ENCODE data around the gene ZNF239. TPM values are rescaled to one million over a fixed set of nuclear protein-coding genes. Genes with fewer than 3 reads are reported as not detected.
"Not testable (repeated sequence)": the region's sequence is repeated elsewhere in the genome, so short reads cannot be mapped to it uniquely, and the experiment has no call there.

The ZNF239 gene
- total RNA-seq, 1 donor from 2014 or later: 11.8 TPM

- Mint-ChIP-seq H3K36me3 (ENCODE audit: insufficient read depth) (peaks cover 9% of the 10 kb centered on the region), H3K4me3 (ENCODE audit: low read depth) (no peak overlapping the region), H3K27me3 (no peaks in the 10 kb centered on the region)
These were observed 4.7 kb downstream of the ZNF239 start for GRCh38 chr10:43569681-43570080.

DNA sequence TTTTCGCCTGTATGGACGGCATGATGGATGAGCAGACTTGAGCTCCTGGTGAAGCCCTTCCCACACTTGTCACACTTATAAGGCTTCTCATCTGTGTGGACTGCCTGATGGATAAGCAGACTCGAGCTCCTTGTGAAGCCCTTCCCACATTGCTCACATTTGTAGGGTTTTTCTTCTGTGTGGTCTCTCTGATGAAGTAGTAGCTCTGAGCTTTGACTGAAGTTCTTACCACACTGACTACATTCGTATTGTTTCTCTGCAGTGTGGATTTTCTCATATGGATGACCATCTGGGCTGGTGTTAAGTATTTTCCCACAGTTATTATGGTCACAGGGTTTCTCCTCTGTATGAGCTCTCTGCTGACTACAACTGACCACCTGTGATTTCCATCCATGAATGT is 17.2 kb downstream of the ZNF239 start:
- Mint-ChIP-seq H3K4me3 (ENCODE audit: low read depth) (no peak overlapping the region), H3K4me1 (ENCODE audit: low read depth) (no peaks in the 10 kb centered on the region), H3K27me3 (no peaks in the 10 kb centered on the region), H3K9me3 (ENCODE audit: low read depth) (peaks cover 62% of the 10 kb centered on the region), H3K27ac (no peak overlapping the region), H3K36me3 (ENCODE audit: insufficient read depth) (peaks cover 72% of the 10 kb centered on the region)
- no peak for TF ChIP-seq CTCF (IDR thresholded peaks at IDR 0.05; ENCODE audit: unreplicated experiment)
- no peak for DNase-seq (ENCODE audit: low spot score, unreplicated experiment)

More at GRCh38 chr10:43569681-43570080, 4.7 kb downstream of the ZNF239 start:
- H3K27ac Mint-ChIP-seq: no peak overlapping the region
- peaks cover 19% of the 10 kb centered on the region for H3K4me1 Mint-ChIP-seq (ENCODE audit: low read depth)
- DNase-seq (ENCODE audit: low spot score, unreplicated experiment): no peak
- no peak for TF ChIP-seq CTCF (IDR thresholded peaks at IDR 0.05; ENCODE audit: unreplicated experiment)
- H3K9me3 Mint-ChIP-seq (ENCODE audit: low read depth): peaks cover under 1% of the 10 kb centered on the region

DNA sequence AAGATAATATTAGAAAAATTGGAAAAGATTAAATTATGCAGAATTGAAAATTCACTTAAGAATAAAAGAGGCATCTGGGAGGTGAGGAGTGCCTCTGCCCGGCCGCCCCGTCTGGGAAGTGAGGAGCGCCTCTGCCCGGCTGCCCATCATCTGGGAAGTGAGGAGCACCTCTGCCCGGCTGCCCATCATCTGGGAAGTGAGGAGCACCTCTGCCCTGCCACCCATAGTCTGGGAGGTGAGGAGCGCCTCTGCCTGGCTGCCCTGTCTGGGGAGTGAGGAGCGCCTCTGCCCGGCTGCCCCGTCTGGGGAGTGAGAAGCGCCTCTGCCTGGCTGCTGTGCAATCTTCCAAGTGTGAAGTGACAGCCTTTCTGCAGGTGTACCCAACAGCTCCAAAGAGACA is 30.7 kb downstream of the ZNF239 start:
- DNase-seq (ENCODE audit: low spot score, unreplicated experiment); H3K27me3 Mint-ChIP-seq; H3K4me3 Mint-ChIP-seq (ENCODE audit: low read depth); H3K27ac Mint-ChIP-seq; H3K4me1 Mint-ChIP-seq (ENCODE audit: low read depth); H3K36me3 Mint-ChIP-seq (ENCODE audit: insufficient read depth): not testable (repeated sequence)
- H3K9me3 Mint-ChIP-seq (ENCODE audit: low read depth): peaks cover 23% of the 10 kb centered on the region

- Mint-ChIP-seq H3K4me3 (ENCODE audit: low read depth) (no peak overlapping the region), H3K27ac (no peak overlapping the region), H3K27me3 (no peaks in the 10 kb centered on the region), H3K9me3 (ENCODE audit: low read depth) (peaks cover 63% of the 10 kb centered on the region), H3K36me3 (ENCODE audit: insufficient read depth) (peaks cover 3% of the 10 kb centered on the region), H3K4me1 (ENCODE audit: low read depth) (no peaks in the 10 kb centered on the region)
- no peak for DNase-seq (ENCODE audit: low spot score, unreplicated experiment)
- no peak for TF ChIP-seq CTCF (IDR thresholded peaks at IDR 0.05; ENCODE audit: unreplicated experiment)
These were observed 49.8 kb downstream of the ZNF239 start for GRCh38 chr10:43524434-43525247.

Other genes with a start within 250 kb of the ZNF239 start
- not detected in 2 replicates for gene FXYD4, start 203.0 kb downstream of the ZNF239 start, total RNA-seq
- 211 and 221 TPM in 2 replicates for gene HNRNPF, start 165.4 kb downstream of the ZNF239 start, total RNA-seq
- gene ZNF487, start 137.5 kb downstream of the ZNF239 start, total RNA-seq: 6.2 and 7.1 TPM in 2 replicates
- 5.7 and 6.3 TPM in 2 replicates for gene ZNF485, start 31.8 kb upstream of the ZNF239 start, total RNA-seq
- 52.0 and 57.6 TPM in 2 replicates for gene ZNF32, start 74.3 kb upstream of the ZNF239 start, total RNA-seq

Data from progenitor cell of endocrine pancreas (in vitro differentiated cells).